ENCODE data around the gene RASGRF1. TPM values are rescaled to one million over a fixed set of nuclear protein-coding genes. Genes with fewer than 3 reads are reported as not detected.

Gene RASGRF1
- polyA plus RNA-seq, 1 donor from 2014 or later = 11.0 TPM

- H3K36me3 ChIP-seq (ENCODE audit: insufficient read depth, low read length) = no peaks in the 10 kb centered on the region
- H3K9me2 ChIP-seq (ENCODE audit: insufficient read depth, low read length) = no peaks in the 10 kb centered on the region
- no peaks in the 10 kb centered on the region for H3K27me3 ChIP-seq (ENCODE audit: insufficient read depth, low read depth, low read length)
- H2AFZ ChIP-seq (ENCODE audit: low read depth, low read length) = no peak overlapping the region
- no peak overlapping the region for H3K4me2 ChIP-seq (ENCODE audit: low read length)
- no peak overlapping the region for H3K4me3 ChIP-seq (ENCODE audit: low read length)
- H3K9me3 ChIP-seq (ENCODE audit: low read length) = no peaks in the 10 kb centered on the region
- no peak overlapping the region for H3K27ac ChIP-seq (ENCODE audit: low read length)
- H3F3A ChIP-seq (ENCODE audit: insufficient read depth, low read length, poor library complexity, severe bottlenecking) = no peaks in the 10 kb centered on the region
- no peak for TF ChIP-seq EZH2 (IDR thresholded peaks at IDR 0.05; ENCODE audit: borderline replicate concordance, insufficient read depth, low read length, poor library complexity, severe bottlenecking)
- TF ChIP-seq CTCF (IDR thresholded peaks at IDR 0.05; ENCODE audit: poor library complexity, severe bottlenecking) = no peak
- no peak for TF ChIP-seq REST (IDR thresholded peaks at IDR 0.05; ENCODE audit: borderline replicate concordance)
- no peak for TF ChIP-seq RAD21 (conservative IDR thresholded peaks at IDR 0.05)
- TF ChIP-seq MXI1 (conservative IDR thresholded peaks at IDR 0.05; ENCODE audit: poor library complexity, severe bottlenecking) = no peak
- TF ChIP-seq TAF1 (IDR thresholded peaks at IDR 0.05; ENCODE audit: low read depth) = no peak
- no peak for TF ChIP-seq POLR2AphosphoS5 (IDR thresholded peaks at IDR 0.05)
- TF ChIP-seq SMC3 (conservative IDR thresholded peaks at IDR 0.05; ENCODE audit: poor library complexity) = no peak
- no peak for TF ChIP-seq EP300 (conservative IDR thresholded peaks at IDR 0.05; ENCODE audit: poor library complexity, severe bottlenecking)
- no peaks in the 10 kb centered on the region for H3K79me2 ChIP-seq (replicated peaks; ENCODE audit: insufficient read depth, low read length)
- H3K9ac ChIP-seq (ENCODE audit: low read length) = no peak overlapping the region
- H4K20me1 ChIP-seq (ENCODE audit: insufficient read depth) = no peaks in the 10 kb centered on the region
Observed at GRCh38 chr15:79049416-79049815, 41.2 kb downstream of the RASGRF1 start.

GRCh38 chr15:79047676-79048439, 42.7 kb downstream of the RASGRF1 start:
- Histone ChIP-seq H3K79me2 (replicated peaks; ENCODE audit: insufficient read depth, low read length) (no peaks in the 10 kb centered on the region), H3K4me3 (ENCODE audit: low read length) (no peak overlapping the region), H3K27me3 (ENCODE audit: insufficient read depth, low read depth, low read length) (no peaks in the 10 kb centered on the region), H3K9ac (ENCODE audit: low read length) (no peak overlapping the region), H4K20me1 (ENCODE audit: insufficient read depth) (no peaks in the 10 kb centered on the region), H3K9me2 (ENCODE audit: insufficient read depth, low read length) (no peaks in the 10 kb centered on the region), H3K4me2 (ENCODE audit: low read length) (no peak overlapping the region), H3K27ac (ENCODE audit: low read length) (no peak overlapping the region), H3K9me3 (ENCODE audit: low read length) (peaks cover 5% of the 10 kb centered on the region), H3F3A (ENCODE audit: insufficient read depth, low read length, poor library complexity, severe bottlenecking) (no peaks in the 10 kb centered on the region), H3K36me3 (ENCODE audit: insufficient read depth, low read length) (peaks cover 1% of the 10 kb centered on the region), H2AFZ (ENCODE audit: low read depth, low read length) (no peak overlapping the region)
- TF ChIP-seq POLR2AphosphoS5 (IDR thresholded peaks at IDR 0.05) (no peak), TAF1 (IDR thresholded peaks at IDR 0.05; ENCODE audit: low read depth) (no peak), EZH2 (IDR thresholded peaks at IDR 0.05; ENCODE audit: borderline replicate concordance, insufficient read depth, low read length, poor library complexity, severe bottlenecking) (no peak), EP300 (conservative IDR thresholded peaks at IDR 0.05; ENCODE audit: poor library complexity, severe bottlenecking) (no peak), CTCF (IDR thresholded peaks at IDR 0.05; ENCODE audit: poor library complexity, severe bottlenecking) (no peak), SMC3 (conservative IDR thresholded peaks at IDR 0.05; ENCODE audit: poor library complexity) (no peak), MXI1 (conservative IDR thresholded peaks at IDR 0.05; ENCODE audit: poor library complexity, severe bottlenecking) (no peak), RAD21 (conservative IDR thresholded peaks at IDR 0.05) (no peak), REST (IDR thresholded peaks at IDR 0.05; ENCODE audit: borderline replicate concordance) (no peak)

Measured in neural cell (in vitro differentiated cells).